Measurements from ENCODE around the gene SPOCD1.

The SPOCD1 gene

DNA sequence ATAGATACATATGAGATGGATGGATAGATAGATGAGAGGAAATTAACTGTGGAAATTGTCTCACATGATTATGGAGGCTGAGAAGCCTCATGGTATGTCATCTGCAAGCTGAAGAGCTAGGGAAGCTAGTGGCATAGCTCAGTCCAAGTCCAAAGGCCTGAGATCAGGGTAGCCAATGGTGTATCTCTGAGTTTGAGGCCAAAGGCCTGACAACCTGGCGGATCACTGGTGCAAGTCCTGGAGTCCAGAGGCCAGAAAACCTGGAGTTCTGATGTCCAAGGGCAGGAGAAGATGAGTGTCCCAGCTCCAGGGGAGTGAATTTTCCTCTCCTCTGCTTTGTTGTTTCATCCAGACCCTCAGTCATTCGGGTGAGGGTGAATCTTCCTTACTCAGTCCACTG, 43.9 kb upstream of the SPOCD1 start:
- CTCF ChIA-PET, result interaction anchor here (0.7 kb wide), 1 partner anchor 307 kb away, joined by 4 read pairs; no protein-coding TSS in a partner anchor

GRCh38 chr1:31859044-31859443, 43.2 kb upstream of the SPOCD1 start:
- CTCF ChIA-PET, result no interaction called here
- no peak overlapping the region for H3K27ac ChIP-seq (ENCODE audit: extremely low read depth, low read depth, low read length)
- no peaks in the 10 kb centered on the region for H3K4me1 ChIP-seq (ENCODE audit: control insufficient read depth, insufficient read depth, low read length)
- TF ChIP-seq SP7 (tag by site-specific recombination; IDR thresholded peaks at IDR 0.05), result no peak
- peak; percentile 83 for TF ChIP-seq ZNF366 (tag by site-specific recombination; conservative IDR thresholded peaks at IDR 0.05)
- POLR2A ChIA-PET, result no interaction called here
- H3K9me3 ChIP-seq (ENCODE audit: control insufficient read depth, insufficient read depth, low read depth, low read length), result no peaks in the 10 kb centered on the region
- H3K36me3 ChIP-seq (ENCODE audit: control insufficient read depth in 2 of 2, insufficient read depth in 1 of 2, low read length in 2 of 2), result no peaks in the 10 kb centered on the region
- H3K4me3 ChIP-seq (ENCODE audit: low read depth, low read length), result no peak overlapping the region

More for the DNA sequence above, 43.9 kb upstream of the SPOCD1 start:
- POLR2A ChIA-PET, result no interaction called here
- Histone ChIP-seq H3K4me1 (ENCODE audit: control insufficient read depth, insufficient read depth, low read length) (no peaks in the 10 kb centered on the region), H3K4me3 (ENCODE audit: low read depth, low read length) (no peak overlapping the region), H3K36me3 (ENCODE audit: control insufficient read depth in 2 of 2, insufficient read depth in 1 of 2, low read length in 2 of 2) (no peaks in the 10 kb centered on the region), H3K27ac (ENCODE audit: extremely low read depth, low read depth, low read length) (no peak overlapping the region), H3K9me3 (ENCODE audit: control insufficient read depth, insufficient read depth, low read depth, low read length) (no peaks in the 10 kb centered on the region)
- TF ChIP-seq ZNF37A (tag by site-specific recombination; IDR thresholded peaks at IDR 0.05), result no peak
- TF ChIP-seq, protein P1, sequence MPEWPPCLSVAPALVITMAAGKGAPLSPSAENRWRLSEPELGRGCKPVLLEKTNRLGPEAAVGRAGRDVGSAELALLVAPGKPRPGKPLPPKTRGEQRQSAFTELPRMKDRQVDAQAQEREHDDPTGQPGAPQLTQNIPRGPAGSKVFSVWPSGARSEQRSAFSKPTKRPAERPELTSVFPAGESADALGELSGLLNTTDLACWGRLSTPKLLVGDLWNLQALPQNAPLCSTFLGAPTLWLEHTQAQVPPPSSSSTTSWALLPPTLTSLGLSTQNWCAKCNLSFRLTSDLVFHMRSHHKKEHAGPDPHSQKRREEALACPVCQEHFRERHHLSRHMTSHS (tag by site-specific recombination; IDR thresholded peaks at IDR 0.05), result no peak
- no peak for TF ChIP-seq ZNF548 (tag by site-specific recombination; IDR thresholded peaks at IDR 0.05)
- TF ChIP-seq SALL2 (tag by site-specific recombination; IDR thresholded peaks at IDR 0.05; ENCODE audit: borderline replicate concordance), result no peak
- no peak for TF ChIP-seq ZNF530 (tag by site-specific recombination; IDR thresholded peaks at IDR 0.05; ENCODE audit: low read depth)
- TF ChIP-seq AEBP2 (tag by site-specific recombination; IDR thresholded peaks at IDR 0.05; ENCODE audit: borderline replicate concordance), result no peak
- no peak for TF ChIP-seq IKZF3 (tag by site-specific recombination; IDR thresholded peaks at IDR 0.05)
- no peak for TF ChIP-seq ZNF23 (tag by site-specific recombination; IDR thresholded peaks at IDR 0.05; ENCODE audit: borderline replicate concordance)
- no peak for TF ChIP-seq GLI4 (tag by site-specific recombination; IDR thresholded peaks at IDR 0.05)

- no peaks in the 10 kb centered on the region for H3K9me3 ChIP-seq (ENCODE audit: control insufficient read depth, insufficient read depth, low read depth, low read length)
- no peak overlapping the region for H3K4me3 ChIP-seq (ENCODE audit: low read depth, low read length)
- no peak overlapping the region for H3K27ac ChIP-seq (ENCODE audit: extremely low read depth, low read depth, low read length)
- H3K36me3 ChIP-seq (ENCODE audit: control insufficient read depth in 2 of 2, insufficient read depth in 1 of 2, low read length in 2 of 2), result no peaks in the 10 kb centered on the region
- POLR2A ChIA-PET, result interaction anchor here (0.8 kb wide), 1 partner anchor 120 kb away, joined by 8 read pairs; no protein-coding TSS in a partner anchor
- CTCF ChIA-PET, result interaction anchor here (0.6 kb wide), 2 partner anchors 13 to 251 kb away, joined by 3 read pairs; no protein-coding TSS in a partner anchor
- no peaks in the 10 kb centered on the region for H3K4me1 ChIP-seq (ENCODE audit: control insufficient read depth, insufficient read depth, low read length)
- TF ChIP-seq ZBTB7A (tag by site-specific recombination; IDR thresholded peaks at IDR 0.05; ENCODE audit: low read depth), result no peak
- no peak for TF ChIP-seq KLF9 (tag by site-specific recombination; IDR thresholded peaks at IDR 0.05; ENCODE audit: low read depth)
- TF ChIP-seq, protein P2, sequence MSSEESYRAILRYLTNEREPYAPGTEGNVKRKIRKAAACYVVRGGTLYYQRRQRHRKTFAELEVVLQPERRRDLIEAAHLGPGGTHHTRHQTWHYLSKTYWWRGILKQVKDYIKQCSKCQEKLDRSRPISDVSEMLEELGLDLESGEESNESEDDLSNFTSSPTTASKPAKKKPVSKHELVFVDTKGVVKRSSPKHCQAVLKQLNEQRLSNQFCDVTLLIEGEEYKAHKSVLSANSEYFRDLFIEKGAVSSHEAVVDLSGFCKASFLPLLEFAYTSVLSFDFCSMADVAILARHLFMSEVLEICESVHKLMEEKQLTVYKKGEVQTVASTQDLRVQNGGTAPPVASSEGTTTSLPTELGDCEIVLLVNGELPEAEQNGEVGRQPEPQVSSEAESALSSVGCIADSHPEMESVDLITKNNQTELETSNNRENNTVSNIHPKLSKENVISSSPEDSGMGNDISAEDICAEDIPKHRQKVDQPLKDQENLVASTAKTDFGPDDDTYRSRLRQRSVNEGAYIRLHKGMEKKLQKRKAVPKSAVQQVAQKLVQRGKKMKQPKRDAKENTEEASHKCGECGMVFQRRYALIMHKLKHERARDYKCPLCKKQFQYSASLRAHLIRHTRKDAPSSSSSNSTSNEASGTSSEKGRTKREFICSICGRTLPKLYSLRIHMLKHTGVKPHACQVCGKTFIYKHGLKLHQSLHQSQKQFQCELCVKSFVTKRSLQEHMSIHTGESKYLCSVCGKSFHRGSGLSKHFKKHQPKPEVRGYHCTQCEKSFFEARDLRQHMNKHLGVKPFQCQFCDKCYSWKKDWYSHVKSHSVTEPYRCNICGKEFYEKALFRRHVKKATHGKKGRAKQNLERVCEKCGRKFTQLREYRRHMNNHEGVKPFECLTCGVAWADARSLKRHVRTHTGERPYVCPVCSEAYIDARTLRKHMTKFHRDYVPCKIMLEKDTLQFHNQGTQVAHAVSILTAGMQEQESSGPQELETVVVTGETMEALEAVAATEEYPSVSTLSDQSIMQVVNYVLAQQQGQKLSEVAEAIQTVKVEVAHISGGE (tag by site-specific recombination; conservative IDR thresholded peaks at IDR 0.05; ENCODE audit: low read depth), result no peak
- TF ChIP-seq, protein P3, sequence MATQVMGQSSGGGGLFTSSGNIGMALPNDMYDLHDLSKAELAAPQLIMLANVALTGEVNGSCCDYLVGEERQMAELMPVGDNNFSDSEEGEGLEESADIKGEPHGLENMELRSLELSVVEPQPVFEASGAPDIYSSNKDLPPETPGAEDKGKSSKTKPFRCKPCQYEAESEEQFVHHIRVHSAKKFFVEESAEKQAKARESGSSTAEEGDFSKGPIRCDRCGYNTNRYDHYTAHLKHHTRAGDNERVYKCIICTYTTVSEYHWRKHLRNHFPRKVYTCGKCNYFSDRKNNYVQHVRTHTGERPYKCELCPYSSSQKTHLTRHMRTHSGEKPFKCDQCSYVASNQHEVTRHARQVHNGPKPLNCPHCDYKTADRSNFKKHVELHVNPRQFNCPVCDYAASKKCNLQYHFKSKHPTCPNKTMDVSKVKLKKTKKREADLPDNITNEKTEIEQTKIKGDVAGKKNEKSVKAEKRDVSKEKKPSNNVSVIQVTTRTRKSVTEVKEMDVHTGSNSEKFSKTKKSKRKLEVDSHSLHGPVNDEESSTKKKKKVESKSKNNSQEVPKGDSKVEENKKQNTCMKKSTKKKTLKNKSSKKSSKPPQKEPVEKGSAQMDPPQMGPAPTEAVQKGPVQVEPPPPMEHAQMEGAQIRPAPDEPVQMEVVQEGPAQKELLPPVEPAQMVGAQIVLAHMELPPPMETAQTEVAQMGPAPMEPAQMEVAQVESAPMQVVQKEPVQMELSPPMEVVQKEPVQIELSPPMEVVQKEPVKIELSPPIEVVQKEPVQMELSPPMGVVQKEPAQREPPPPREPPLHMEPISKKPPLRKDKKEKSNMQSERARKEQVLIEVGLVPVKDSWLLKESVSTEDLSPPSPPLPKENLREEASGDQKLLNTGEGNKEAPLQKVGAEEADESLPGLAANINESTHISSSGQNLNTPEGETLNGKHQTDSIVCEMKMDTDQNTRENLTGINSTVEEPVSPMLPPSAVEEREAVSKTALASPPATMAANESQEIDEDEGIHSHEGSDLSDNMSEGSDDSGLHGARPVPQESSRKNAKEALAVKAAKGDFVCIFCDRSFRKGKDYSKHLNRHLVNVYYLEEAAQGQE (tag by site-specific recombination; IDR thresholded peaks at IDR 0.05), result no peak
- TF ChIP-seq ZNF48 (tag by site-specific recombination; IDR thresholded peaks at IDR 0.05), result no peak
- TF ChIP-seq BCL11A (tag by site-specific recombination; IDR thresholded peaks at IDR 0.05; ENCODE audit: low read depth), result no peak
- no peak for TF ChIP-seq ATF2 (tag by site-specific recombination; IDR thresholded peaks at IDR 0.05; ENCODE audit: low read depth)
- no peak for TF ChIP-seq ZNF645 (tag by site-specific recombination; IDR thresholded peaks at IDR 0.05)
- no peak for TF ChIP-seq OSR2 (tag by site-specific recombination; IDR thresholded peaks at IDR 0.05)
Measured at GRCh38 chr1:31857863-31858262, 42.0 kb upstream of the SPOCD1 start.

Measured in HEK293 (cell line).